Uterus (tissue), 2 donors: ENCODE measurements around the gene NEUROD4.

ENCODE experiments used
- CTCF ChIP-seq, 4 experiments: fragments of 200-600 bp in 2 of 4; fragments of 450-650 bp in 2 of 4; sonication (generic) in 2 of 4; IDR thresholded peaks; one replicate each; pipeline ENCODE4 v1.5.1; 2016 to 2019; ENCODE audit warnings: antibody characterized with exemption in 4 of 4, mild to moderate bottlenecking in 2 of 4, moderate library complexity in 1 of 4
- POLR2A ChIP-seq, 2 donors: fragments of 450-650 bp; IDR thresholded peaks; one replicate each; pipeline ENCODE4 v1.6.1; 2016; ENCODE audit warnings: antibody characterized with exemption in 2 of 2, mild to moderate bottlenecking in 1 of 2, moderate library complexity in 1 of 2

- TF ChIP-seq CTCF (IDR thresholded peaks at IDR 0.05) = no peak
- TF ChIP-seq POLR2A (IDR thresholded peaks at IDR 0.05) = no peak
Observed at GRCh38 chr12:54987611-54988231, 32.1 kb upstream of the NEUROD4 start.
